ENCODE results near the gene ANKRD34B.

ANKRD34B gene

GRCh38 chr5:80569086-80569960 lies 757 bp downstream of the ANKRD34B start:
- no peak for DNase-seq

- DNase-seq = no peak
Measured at GRCh38 chr5:80568251-80568650, 1.8 kb downstream of the ANKRD34B start.

DNA sequence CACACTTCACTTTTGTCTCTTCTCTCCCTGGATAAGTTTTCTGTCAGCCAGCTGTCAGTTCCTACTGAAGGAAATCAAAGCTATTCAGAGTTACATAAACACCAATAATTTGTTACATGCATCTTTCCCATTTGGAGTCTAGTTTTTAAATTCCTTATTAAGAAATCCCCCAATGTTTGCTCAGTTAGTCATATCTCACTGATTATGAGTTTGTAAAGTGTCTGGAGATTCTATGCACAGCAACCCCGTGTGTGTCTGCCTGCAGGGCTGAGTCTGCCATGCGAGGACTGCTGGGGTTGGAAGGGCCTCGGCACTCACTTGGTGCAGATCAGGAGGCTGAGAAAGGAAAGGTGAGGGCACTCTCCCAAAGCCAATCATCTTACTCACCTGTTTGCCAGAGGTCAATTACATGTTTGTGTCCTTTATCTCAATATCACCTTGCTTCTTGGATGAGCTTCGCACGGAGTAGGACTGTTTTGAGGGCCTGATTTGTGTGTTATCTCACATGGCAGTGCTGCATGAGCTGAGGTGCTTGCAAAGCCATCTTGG lies 3.3 kb downstream of the ANKRD34B start:
- no peak for DNase-seq

- no peak for DNase-seq
Measured at GRCh38 chr5:80565330-80565729, 4.8 kb downstream of the ANKRD34B start.

DNA sequence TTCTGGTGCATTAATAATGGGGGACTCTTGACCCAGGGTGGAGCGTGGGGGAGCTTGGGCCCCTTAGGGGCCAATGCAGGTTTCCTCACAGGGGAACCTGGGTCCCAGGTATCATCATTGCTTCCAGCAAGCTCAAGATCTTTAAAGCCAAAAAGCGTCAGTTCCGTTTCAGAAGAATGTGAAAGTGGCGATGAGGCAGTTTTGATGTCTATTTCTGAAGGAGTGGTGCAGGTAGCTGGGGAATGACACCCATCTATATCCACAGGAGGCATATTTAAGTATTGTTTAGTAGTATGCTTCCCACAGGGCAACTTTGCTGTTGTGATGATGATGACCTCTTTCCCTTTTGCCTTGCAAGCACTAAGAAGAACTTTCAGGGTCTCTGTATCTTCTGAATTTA lies 10.8 kb downstream of the ANKRD34B start:
- DNase-seq = no peak

DNA sequence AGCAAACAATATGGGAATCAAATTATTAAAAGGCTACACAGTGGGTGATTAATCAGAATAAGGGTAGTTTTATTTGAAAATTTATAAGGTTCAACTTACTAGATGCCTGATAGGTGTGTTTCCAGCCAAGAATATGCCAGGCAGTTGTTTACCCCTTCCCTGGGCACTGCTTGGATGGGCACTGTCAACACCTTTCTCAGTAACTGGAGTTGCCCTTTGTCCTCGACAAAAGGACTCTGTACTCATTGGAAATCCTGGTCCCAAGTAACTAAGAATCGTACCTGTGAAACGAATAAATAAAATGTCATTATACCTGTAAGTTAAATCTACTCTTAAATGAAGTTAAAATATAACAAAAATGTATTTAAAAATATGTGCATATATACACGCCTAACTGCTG lies 15.0 kb downstream of the ANKRD34B start:
- no peak for DNase-seq

DNA sequence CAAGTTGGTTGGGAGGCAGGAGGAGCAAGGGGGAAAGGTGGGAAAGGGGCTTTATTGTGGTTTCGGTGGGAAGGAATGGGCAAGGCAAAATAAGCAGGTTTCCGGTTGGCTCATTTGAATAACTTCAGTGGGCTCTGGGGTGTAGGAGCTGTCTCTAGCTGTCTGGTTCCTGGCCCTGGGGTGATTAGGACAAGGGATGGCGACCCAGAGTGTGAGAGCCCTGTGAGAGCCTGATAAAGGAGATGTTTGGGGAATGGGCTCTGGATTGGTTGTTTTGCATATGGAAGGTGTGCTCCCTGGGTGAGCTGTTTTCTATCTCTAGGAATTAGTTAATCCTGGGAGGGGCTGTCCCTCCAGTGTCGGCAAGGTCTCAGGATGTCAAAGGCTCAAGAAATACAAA lies 15.4 kb downstream of the ANKRD34B start:
- no peak for DNase-seq

- DNase-seq = no peak
Measured at GRCh38 chr5:80541392-80541791, 28.7 kb downstream of the ANKRD34B start.

DNA sequence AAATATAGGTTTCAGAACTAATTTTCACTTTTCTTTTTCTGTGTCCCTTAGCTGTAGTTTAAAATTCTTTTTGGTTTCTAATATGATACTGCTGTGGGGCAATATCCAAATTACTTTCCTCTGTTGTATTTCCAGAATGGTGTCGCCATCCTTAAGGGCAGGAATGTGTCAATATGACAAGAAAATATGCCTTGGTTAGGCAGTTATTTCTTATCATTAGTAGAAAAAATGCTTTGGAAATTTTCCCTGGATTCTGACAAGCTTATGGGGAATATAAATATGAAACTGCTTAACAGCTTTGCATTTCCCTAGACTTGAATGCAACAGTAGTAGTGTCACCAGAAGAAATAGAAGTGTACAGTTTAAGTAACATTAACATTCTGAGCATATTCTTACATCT lies 29.4 kb downstream of the ANKRD34B start:
- no peak for DNase-seq

GRCh38 chr5:80516826-80517225 lies 53.3 kb downstream of the ANKRD34B start:
- DNase-seq = no peak

DNA sequence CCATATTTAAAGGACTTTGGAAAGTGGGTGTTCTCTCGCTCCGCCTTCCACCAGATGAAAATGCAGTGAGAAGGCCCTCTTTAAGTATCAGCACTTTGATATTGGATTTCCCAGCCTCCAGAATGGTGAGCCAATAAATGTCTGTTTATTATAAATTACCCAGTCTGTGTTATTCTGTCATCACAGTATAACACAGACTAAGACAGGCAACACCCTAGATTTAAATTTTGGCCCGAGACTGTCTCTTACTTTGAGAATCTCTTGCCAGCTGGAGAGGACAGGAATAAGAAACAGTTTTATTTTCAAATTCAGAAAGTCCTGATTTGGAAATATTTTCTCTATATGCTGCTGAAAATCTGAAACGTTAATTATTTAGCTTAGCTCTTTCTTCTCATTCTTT lies 60.7 kb downstream of the ANKRD34B start:
- no peak for DNase-seq

- DNase-seq = no peak
Measured at GRCh38 chr5:80508844-80509243, 61.2 kb downstream of the ANKRD34B start.

DNA sequence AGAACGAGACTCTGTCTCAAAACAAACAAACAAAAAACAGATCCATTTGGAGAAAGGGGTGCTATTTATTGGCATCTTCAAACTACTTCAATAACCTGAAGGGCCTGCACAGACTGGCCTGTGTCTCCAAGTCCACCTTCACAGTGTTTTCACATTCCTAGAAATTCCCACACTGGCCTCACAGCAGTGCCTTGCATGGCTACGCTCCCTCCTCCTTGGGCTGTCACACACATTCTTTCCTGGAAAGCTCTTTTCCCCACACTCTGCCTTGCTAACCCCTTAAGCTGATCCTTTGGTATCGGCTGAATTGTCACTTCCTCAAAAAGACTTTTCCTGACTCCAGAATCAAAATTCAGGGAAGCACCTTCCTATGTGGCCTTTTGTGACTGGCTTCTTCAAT lies 62.4 kb downstream of the ANKRD34B start:
- DNase-seq = no peak
